ENCODE measurements around the gene GTF2H4. TPM values are rescaled to one million over a fixed set of nuclear protein-coding genes. Genes with fewer than 3 reads are reported as not detected.

Gene GTF2H4
- total and polyA plus RNA-seq, 2 of the 8 experiments (the other 6 are each of a cell fraction or from before 2014, with no cell fraction given) = 42.3 to 53.4 TPM

DNA sequence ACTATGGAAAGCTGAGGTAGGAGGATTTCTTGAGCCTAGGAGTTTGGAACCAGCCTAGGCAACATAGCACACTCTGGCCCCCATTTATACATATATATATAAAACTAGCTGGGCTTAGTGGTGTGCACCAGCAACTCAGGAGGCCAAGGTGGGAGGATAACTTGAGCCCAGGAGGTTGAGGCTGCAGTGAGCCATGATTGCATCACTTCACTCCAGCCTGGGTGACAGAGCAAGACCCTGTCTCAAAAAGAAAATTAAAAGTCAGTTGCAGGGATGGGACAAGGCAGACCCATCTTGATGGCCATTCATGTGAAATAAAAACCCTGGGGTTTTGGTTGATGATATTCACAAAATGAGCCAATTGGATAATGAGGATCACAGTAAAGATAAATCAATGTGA lies 6.6 kb upstream of the GTF2H4 start:
- no peak for FAIRE-seq
- no peak overlapping the region for H2BK12ac ChIP-seq (ENCODE audit: low read depth, low read length)
- H3K36me3 ChIP-seq (ENCODE audit: control insufficient read depth in 2 of 4, insufficient read depth in 4 of 4, low read length in 3 of 4) = peaks cover 19 to 38% (median 33%) of the 10 kb centered on the region in 4 experiments

More for the DNA sequence above, 6.6 kb upstream of the GTF2H4 start:
- H3K79me2 ChIP-seq (ENCODE audit: control insufficient read depth in 1 of 2, insufficient read depth in 2 of 2, low read length in 2 of 2) = no peaks in the 10 kb centered on the region
- 0 out of 7 replicates have a peak, but pooled peaks cover 0 to 2% (median 0%) of the 10 kb centered on the region in 4 experiments for H3K4me1 ChIP-seq (replicated peaks in 1 of 4; ENCODE audit: control insufficient read depth in 3 of 4, insufficient read depth in 4 of 4, low read length in 3 of 4)
- H3K9me3 ChIP-seq (ENCODE audit: insufficient read depth in 2 of 2, low read depth in 1 of 2, low read length in 1 of 2) = no peaks in the 10 kb centered on the region
- H3K23ac ChIP-seq (ENCODE audit: insufficient read length) = no peak overlapping the region
- POLR2A ChIA-PET (ENCODE audit: partially characterized antibody) = interaction anchor here (0.6 to 5.4 kb wide), 9 partner anchors 9 to 75 kb away, joined by 3 to 22 read pairs (median 4); partner anchors contain the start of genes DDR1 and VARS2
- H3K18ac ChIP-seq (ENCODE audit: extremely low read depth, low read length) = no peak overlapping the region
- H2BK5ac ChIP-seq (ENCODE audit: low read depth, low read length) = no peak overlapping the region
- H4K8ac ChIP-seq (ENCODE audit: extremely low read depth, insufficient read depth, low read length) = no peak overlapping the region
- H3K9ac ChIP-seq (replicated peaks in 1 of 4; ENCODE audit: extremely low read depth in 1 of 4, low read depth in 3 of 4, low read length in 3 of 4) = no peak overlapping the region
- no peaks in the 10 kb centered on the region for H3K27me3 ChIP-seq (replicated peaks in 1 of 4; ENCODE audit: control insufficient read depth in 3 of 4, extremely low read depth in 1 of 4, insufficient read depth in 3 of 4, low read length in 3 of 4)
- DNase-seq (ENCODE audit: low read depth in 1 of 2, low spot score in 2 of 2) = no peak
- no peak overlapping the region for H3K27ac ChIP-seq (ENCODE audit: low read depth, low read length)
- no peak overlapping the region for H3K4me3 ChIP-seq (ENCODE audit: extremely low read depth in 1 of 4, insufficient read depth in 2 of 4, low read depth in 3 of 4, low read length in 4 of 4)
- H3K4ac ChIP-seq (replicated peaks; ENCODE audit: insufficient read length, low read depth, low read length) = no peak overlapping the region
- no peak overlapping the region for H2BK120ac ChIP-seq (replicated peaks; ENCODE audit: low read depth, low read length)
- H3K4me2 ChIP-seq (ENCODE audit: insufficient read depth in 1 of 2, low read depth in 2 of 2, low read length in 2 of 2) = no peak overlapping the region
- H3K14ac ChIP-seq (ENCODE audit: insufficient read length) = no peak overlapping the region
- no peak overlapping the region for H4K91ac ChIP-seq (replicated peaks; ENCODE audit: insufficient read length, low read length)
- H4K5ac ChIP-seq (ENCODE audit: insufficient read length, low read depth, low read length) = no peak overlapping the region
- CTCF ChIA-PET (ENCODE audit: partially characterized antibody) = interaction anchor here (0.6 to 1.5 kb wide), 5 partner anchors 12 to 168 kb away, joined by 3 to 5 read pairs (median 4); partner anchors contain the start of gene VARS2
- no peak overlapping the region for H2BK15ac ChIP-seq (ENCODE audit: low read length)
- 0 out of 2 replicates have a peak, but pooled peaks cover 2% of the 10 kb centered on the region for H3K79me1 ChIP-seq (ENCODE audit: low read depth, low read length)
- H3K23me2 ChIP-seq (ENCODE audit: low read depth, low read length) = no peaks in the 10 kb centered on the region
- TF ChIP-seq CEBPB (IDR thresholded peaks at IDR 0.05; ENCODE audit: low read depth, low read length) = 0 out of 2 replicates have a peak, but pooled peaks have one; percentile 17
- TF ChIP-seq RFX5 (IDR thresholded peaks at IDR 0.05; ENCODE audit: borderline replicate concordance, low read depth, low read length) = no peak
- no peak for TF ChIP-seq POLR2AphosphoS5 (IDR thresholded peaks at IDR 0.05; ENCODE audit: low read depth, low read length)
- TF ChIP-seq JUN (IDR thresholded peaks at IDR 0.05; ENCODE audit: low read depth, low read length) = no peak
- no peak overlapping the region for H2AK5ac ChIP-seq (ENCODE audit: low read depth, low read length)
- peaks cover 0 to 3% of the 10 kb centered on the region in 2 experiments for H4K20me1 ChIP-seq (replicated peaks in 1 of 2; ENCODE audit: control insufficient read depth in 1 of 2, insufficient read depth in 2 of 2, low read length in 2 of 2)
- no peak overlapping the region for H2BK20ac ChIP-seq (ENCODE audit: low read length)
- no peak overlapping the region for H3K56ac ChIP-seq (replicated peaks; ENCODE audit: insufficient read length, low read depth, low read length)
- H2AFZ ChIP-seq (ENCODE audit: low read length) = no peak overlapping the region

Measured in H1 (cell line).